Type B pancreatic cell (in vitro differentiated cells): ENCODE measurements around the gene RLF. TPM values are rescaled to one million over a fixed set of nuclear protein-coding genes. Genes with fewer than 3 reads are reported as not detected.

ENCODE experiments used
- DNase-seq: peaks from one replicate; pipeline ENCODE4 v3.0.0; 2021; ENCODE audit warnings: mixed read lengths; ENCODE audit not compliant: unreplicated experiment; ENCODE audit errors: extremely low spot score
- H3K27ac Mint-ChIP-seq: 2 replicates; pipeline ENCODE4 v1.8.0; 2021; ENCODE audit warnings: mild to moderate bottlenecking, mixed read lengths
- H3K27me3 Mint-ChIP-seq: 2 replicates; pipeline ENCODE4 v1.8.0; 2021; ENCODE audit warnings: mixed read lengths
- H3K36me3 Mint-ChIP-seq: 2 replicates; pipeline ENCODE4 v1.8.0; 2021; ENCODE audit warnings: mixed read lengths
- H3K4me1 Mint-ChIP-seq: one replicate; pipeline ENCODE4 v1.8.0; 2021; ENCODE audit warnings: mixed read lengths; ENCODE audit not compliant: unreplicated experiment
- H3K4me3 Mint-ChIP-seq: 2 replicates; pipeline ENCODE4 v1.8.0; 2021; ENCODE audit warnings: mild to moderate bottlenecking, mixed read lengths
- H3K9me3 Mint-ChIP-seq: 2 replicates; pipeline ENCODE4 v1.8.0; 2021; ENCODE audit warnings: mixed read lengths
- total RNA-seq: library from RNA; stranded (reverse); gene quantifications from 2 replicates; pipeline ENCODE4 v1.2.1, GENCODE V29; 2021; ENCODE audit warnings: low replicate concordance
- TF ChIP-seq, protein P1 (sequence below): fragments of 200-600 bp; sonication (generic); conservative IDR thresholded peaks from 2 replicates; pipeline ENCODE4 v1.5.0; 2021; ENCODE audit warnings: antibody characterized with exemption, mild to moderate bottlenecking

Gene RLF
- total RNA-seq, 1 donor from 2014 or later: 21.4 TPM

GRCh38 chr1:40252601-40253000 is 91.4 kb downstream of the RLF start:
- H3K9me3 Mint-ChIP-seq: no peaks in the 10 kb centered on the region
- peaks cover 6% of the 10 kb centered on the region for H3K4me1 Mint-ChIP-seq
- H3K4me3 Mint-ChIP-seq: no peak overlapping the region
- no peak overlapping the region for H3K27ac Mint-ChIP-seq
- DNase-seq: no peak
- TF ChIP-seq, protein P1, sequence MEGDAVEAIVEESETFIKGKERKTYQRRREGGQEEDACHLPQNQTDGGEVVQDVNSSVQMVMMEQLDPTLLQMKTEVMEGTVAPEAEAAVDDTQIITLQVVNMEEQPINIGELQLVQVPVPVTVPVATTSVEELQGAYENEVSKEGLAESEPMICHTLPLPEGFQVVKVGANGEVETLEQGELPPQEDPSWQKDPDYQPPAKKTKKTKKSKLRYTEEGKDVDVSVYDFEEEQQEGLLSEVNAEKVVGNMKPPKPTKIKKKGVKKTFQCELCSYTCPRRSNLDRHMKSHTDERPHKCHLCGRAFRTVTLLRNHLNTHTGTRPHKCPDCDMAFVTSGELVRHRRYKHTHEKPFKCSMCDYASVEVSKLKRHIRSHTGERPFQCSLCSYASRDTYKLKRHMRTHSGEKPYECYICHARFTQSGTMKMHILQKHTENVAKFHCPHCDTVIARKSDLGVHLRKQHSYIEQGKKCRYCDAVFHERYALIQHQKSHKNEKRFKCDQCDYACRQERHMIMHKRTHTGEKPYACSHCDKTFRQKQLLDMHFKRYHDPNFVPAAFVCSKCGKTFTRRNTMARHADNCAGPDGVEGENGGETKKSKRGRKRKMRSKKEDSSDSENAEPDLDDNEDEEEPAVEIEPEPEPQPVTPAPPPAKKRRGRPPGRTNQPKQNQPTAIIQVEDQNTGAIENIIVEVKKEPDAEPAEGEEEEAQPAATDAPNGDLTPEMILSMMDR: no peak
- no peaks in the 10 kb centered on the region for H3K36me3 Mint-ChIP-seq
- H3K27me3 Mint-ChIP-seq: no peaks in the 10 kb centered on the region

- peaks cover 13% of the 10 kb centered on the region for H3K4me1 Mint-ChIP-seq
- DNase-seq: no peak
- no peaks in the 10 kb centered on the region for H3K27me3 Mint-ChIP-seq
- TF ChIP-seq, protein P1: no peak
- H3K4me3 Mint-ChIP-seq: no peak overlapping the region
- no peaks in the 10 kb centered on the region for H3K36me3 Mint-ChIP-seq
- H3K9me3 Mint-ChIP-seq: no peaks in the 10 kb centered on the region
- H3K27ac Mint-ChIP-seq: no peak overlapping the region
Measured at GRCh38 chr1:40255231-40255630, 94.0 kb downstream of the RLF start.

DNA sequence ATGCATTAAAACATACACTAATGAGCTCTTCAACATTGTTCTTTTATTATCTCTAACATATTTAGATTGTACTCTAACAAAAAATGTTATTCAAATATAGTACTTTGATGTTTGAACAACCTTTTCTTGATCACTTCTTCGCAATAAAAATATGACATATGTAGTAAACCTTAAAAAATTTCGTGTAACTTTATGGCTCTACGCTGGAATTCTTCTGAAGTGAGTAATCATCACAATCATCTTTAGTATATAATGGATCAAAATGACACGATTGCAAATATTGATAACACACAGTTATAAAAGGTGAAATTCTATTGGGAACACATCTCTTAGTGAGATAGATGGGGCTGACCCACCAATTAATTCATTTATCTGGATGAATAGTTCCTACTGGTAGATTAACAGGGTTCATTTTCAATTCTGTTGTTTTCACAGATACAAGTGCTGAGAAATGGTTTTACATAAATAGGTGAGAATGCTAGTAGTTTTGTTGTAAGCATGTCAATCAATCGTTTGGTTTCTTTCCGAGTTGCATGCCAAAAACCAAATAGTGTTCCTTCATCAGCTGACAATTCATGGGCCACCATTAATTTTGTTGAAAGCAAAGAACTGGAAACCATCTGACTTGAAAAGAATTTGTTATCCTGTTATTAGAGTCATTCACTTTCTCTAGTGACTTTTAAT is 95.4 kb downstream of the RLF start:
- H3K36me3 Mint-ChIP-seq: peaks cover 7% of the 10 kb centered on the region
- no peaks in the 10 kb centered on the region for H3K9me3 Mint-ChIP-seq
- H3K27me3 Mint-ChIP-seq: no peaks in the 10 kb centered on the region
- peak overlapping the region; percentile 97 for H3K4me3 Mint-ChIP-seq
- no peak for DNase-seq
- H3K27ac Mint-ChIP-seq: peak overlapping the region; percentile 99
- TF ChIP-seq, protein P1: no peak
- H3K4me1 Mint-ChIP-seq: peaks cover 20% of the 10 kb centered on the region

GRCh38 chr1:40257313-40257687 is 96.1 kb downstream of the RLF start:
- Mint-ChIP-seq H3K27me3 (no peaks in the 10 kb centered on the region), H3K27ac (peak overlapping the region; percentile 99), H3K4me1 (peaks cover 20% of the 10 kb centered on the region), H3K4me3 (peak overlapping the region; percentile 97), H3K9me3 (no peaks in the 10 kb centered on the region), H3K36me3 (peaks cover 12% of the 10 kb centered on the region)
- TF ChIP-seq, protein P1: no peak
- DNase-seq: no peak

DNA sequence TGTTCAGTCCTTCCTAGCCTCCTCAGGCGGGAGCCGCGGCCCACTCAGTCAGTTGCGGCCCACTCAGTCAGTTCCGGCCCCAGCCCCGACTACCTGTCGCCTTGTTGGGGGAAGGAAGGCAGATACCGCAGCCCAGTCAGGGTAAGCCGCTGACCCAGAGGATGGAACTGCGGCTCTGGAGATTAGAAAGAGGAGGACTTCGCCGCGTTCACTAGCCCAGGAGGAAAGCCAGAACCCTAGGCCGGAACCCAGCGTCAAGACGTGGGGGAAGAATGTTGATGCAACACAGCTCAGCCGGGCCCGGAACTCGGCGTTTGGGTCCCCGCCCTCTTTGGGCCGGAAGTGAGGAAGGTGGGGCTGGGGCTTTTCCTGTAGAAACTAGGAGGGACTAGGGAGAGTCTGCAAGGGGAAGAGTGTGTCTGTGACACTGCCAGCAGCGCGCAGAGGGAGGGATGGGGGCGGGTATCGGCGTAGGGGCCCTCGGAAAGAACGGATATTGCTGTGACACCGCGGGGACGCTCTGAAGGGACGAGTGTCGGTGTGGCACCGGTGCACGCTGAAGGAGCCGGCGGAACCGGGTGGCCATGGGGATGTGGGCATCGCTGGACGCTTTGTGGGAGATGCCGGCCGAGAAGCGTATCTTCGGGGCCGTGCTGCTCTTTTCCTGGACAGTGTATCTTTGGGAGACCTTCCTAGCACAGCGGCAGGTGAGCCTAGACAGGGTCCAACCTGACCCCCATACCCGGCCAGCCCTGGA is 96.7 kb downstream of the RLF start, which contains the start of gene ZMPSTE24:
TSS of gene ZMPSTE24 (plus strand) at position 549 of the 757 bp plus-strand sequence. CDS start at position 585, 36 bp downstream.
- H3K27me3 Mint-ChIP-seq: no peaks in the 10 kb centered on the region
- TF ChIP-seq, protein P1: no peak
- peak within 1 kb of the TSS; percentile 99 for H3K27ac Mint-ChIP-seq
- peak within 1 kb of the TSS; percentile 97 for H3K4me3 Mint-ChIP-seq
- DNase-seq: peak; percentile 95
- peaks cover 16% of the 10 kb centered on the region for H3K36me3 Mint-ChIP-seq
- peaks cover 20% of the 10 kb centered on the region for H3K4me1 Mint-ChIP-seq
- no peaks in the 10 kb centered on the region for H3K9me3 Mint-ChIP-seq
